NT2/D1 (cell line): ENCODE results near the gene F2RL1.

ENCODE experiments used
- SUZ12 ChIP-seq: IDR thresholded peaks from 2 replicates; pipeline ENCODE4 v1.6.1; 2011; ENCODE audit not compliant: insufficient read length, insufficient read depth; ENCODE audit errors: extremely low read depth
- YY1 ChIP-seq: IDR thresholded peaks from 2 replicates; pipeline ENCODE4 v1.6.1; 2011; ENCODE audit not compliant: insufficient read length, insufficient read depth

- TF ChIP-seq SUZ12 (no peak), YY1 (no peak)
Measured at GRCh38 chr5:76861612-76862011, 42.8 kb downstream of the F2RL1 start.
